ENCODE measurements around the gene MYT1.

MYT1 gene

DNA sequence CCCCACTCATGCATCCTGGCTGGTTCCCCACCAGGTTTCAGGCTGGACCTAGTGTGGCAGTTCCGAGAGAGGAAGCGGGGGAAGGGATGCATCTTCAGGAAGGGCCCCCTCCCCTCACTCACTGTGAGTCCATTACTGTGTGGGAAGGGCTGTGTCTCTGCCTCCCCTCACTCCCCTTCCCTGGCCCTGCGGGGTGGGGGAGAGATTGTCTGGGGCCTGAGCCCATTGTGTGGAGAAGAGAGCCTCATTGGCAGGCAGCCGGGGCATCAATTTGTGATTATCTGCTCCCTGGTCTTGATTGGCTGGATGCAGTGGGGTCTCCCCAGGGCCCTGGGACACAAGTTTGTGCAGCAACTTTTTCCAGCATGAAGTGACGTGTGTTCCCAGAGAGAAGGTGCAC, 4.1 kb upstream of the MYT1 start:
- no peak overlapping the region for H3K4me3 ChIP-seq (ENCODE audit: low read depth, low read length)
- no peak for TF ChIP-seq CTCF (IDR thresholded peaks at IDR 0.05; ENCODE audit: control insufficient read depth, extremely low read depth, insufficient read depth)
- no peak for DNase-seq (ENCODE audit: low read depth)

DNA sequence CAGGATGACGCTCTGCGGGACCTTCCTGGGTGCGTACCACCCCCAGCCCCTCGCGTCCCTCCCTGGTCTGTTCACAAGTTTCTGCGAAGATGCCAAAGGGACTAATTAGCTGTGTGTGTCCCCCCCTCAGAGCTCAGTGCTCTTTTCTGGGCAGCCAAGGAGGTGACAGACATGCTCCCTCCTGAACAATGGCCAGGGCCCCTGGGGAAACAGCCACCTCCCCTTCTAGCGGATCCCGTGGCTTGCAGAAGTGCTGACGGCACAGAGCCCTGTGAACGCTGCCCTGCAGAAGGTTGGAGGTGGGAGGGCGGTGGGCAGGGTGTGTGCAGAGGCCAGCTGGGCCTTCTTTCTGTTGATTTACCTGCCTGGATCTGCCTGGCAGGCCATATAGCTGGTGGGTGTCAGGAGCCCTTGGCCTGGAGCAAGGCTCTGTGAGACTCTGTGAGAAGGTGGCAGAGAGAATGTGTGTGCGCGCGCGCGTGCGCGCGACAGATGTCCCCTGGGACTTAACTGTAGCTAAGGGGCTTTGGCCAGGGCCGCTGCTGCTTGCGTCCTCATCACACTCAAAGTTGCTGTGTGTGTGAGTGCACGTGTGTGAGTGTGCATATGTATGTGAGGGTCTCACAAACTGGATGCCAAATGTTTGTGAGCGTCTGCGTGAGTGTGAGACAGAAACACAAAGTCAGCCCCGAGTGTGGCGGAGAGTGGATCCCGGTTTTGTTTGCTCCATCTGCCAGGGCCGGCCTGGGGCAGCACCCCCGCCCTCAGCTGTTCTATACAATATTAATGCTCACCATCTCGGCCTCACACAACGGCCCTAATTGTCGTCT, 3.5 kb upstream of the MYT1 start:
- H3K4me3 ChIP-seq (ENCODE audit: low read depth, low read length): no peak overlapping the region
- TF ChIP-seq CTCF (IDR thresholded peaks at IDR 0.05; ENCODE audit: control insufficient read depth, extremely low read depth, insufficient read depth): no peak
- DNase-seq (ENCODE audit: low read depth): no peak

GRCh38 chr20:64161356-64162238, 2.7 kb upstream of the MYT1 start:
- peak; percentile 22 for DNase-seq (ENCODE audit: low read depth)
- TF ChIP-seq CTCF (IDR thresholded peaks at IDR 0.05; ENCODE audit: control insufficient read depth, extremely low read depth, insufficient read depth): no peak
- no peak overlapping the region for H3K4me3 ChIP-seq (ENCODE audit: low read depth, low read length)

DNA sequence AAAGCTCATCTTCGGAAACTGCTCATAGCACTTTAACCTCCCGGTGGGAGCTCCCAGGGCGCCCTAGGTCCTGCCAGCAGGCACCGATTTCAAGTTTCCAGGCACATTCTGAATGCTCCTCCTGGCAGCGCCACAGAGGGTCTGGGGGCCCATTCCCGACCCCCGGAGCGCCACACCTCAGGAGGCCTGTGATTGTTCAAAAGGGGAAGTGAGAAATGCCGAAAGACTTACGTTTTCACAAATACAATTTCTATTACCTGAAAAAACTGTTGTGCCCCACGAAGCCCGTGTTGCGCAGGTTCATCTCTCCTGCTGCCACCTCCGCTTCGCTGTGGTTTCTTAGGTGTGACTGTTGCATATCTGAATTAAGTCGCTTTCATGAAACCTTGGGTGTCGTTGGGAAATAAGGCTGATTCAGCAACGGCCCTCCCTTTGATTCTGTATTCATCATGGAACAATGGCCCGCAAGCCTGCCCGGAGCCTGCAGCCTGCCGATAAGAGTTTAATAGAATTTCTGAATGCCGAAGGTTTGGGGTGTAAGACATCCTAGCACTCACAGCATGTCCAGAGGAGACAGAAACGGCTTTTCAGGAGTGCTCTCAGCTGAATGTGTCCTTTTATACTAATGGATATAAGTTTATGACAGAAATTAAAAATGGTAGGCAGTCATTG, 1.9 kb upstream of the MYT1 start:
- TF ChIP-seq CTCF (IDR thresholded peaks at IDR 0.05; ENCODE audit: control insufficient read depth, extremely low read depth, insufficient read depth): no peak
- no peak for DNase-seq (ENCODE audit: low read depth)
- no peak overlapping the region for H3K4me3 ChIP-seq (ENCODE audit: low read depth, low read length)

GRCh38 chr20:64163776-64164122, 503 bp upstream of the MYT1 start:
- H3K4me3 ChIP-seq (ENCODE audit: low read depth, low read length): peak overlapping the region; percentile 67

More at GRCh38 chr20:64163776-64164122, 503 bp upstream of the MYT1 start:
- DNase-seq (ENCODE audit: low read depth): no peak
- TF ChIP-seq CTCF (IDR thresholded peaks at IDR 0.05; ENCODE audit: control insufficient read depth, extremely low read depth, insufficient read depth): no peak

Measured in LNCaP clone FGC (cell line).